DMS53 (cell line): ENCODE results near the gene ANO4.
"Not testable (repeated sequence)": the region's sequence is repeated elsewhere in the genome, so short reads cannot be mapped to it uniquely, and the experiment has no call there.

Experiments used
- DNase-seq: peaks from one replicate; lab custom pipeline; 2025; lab: John Stamatoyannopoulos, UW

The ANO4 gene

DNA sequence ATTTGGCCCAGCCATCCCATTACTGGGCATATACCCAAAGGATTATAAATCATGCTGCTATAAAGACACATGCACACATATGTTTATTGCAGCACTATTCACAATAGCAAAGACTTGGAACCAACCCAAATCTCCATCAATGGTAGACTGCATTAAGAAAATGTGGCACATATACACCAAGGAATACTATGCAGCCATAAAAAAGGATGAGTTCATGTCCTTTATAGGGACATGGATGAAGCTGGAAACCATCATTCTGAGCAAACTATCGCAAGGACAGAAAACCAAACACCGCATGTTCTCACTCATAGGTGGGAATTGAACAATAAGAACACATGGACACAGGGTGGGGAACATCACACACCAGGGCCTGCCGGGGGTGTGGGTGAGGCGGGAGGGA, 295.6 kb downstream of the ANO4 start:
- not testable (repeated sequence) for DNase-seq

- peak; percentile 90 for DNase-seq
Observed at GRCh38 chr12:101097829-101098580, 303.4 kb downstream of the ANO4 start.

GRCh38 chr12:101107032-101107763, 312.6 kb downstream of the ANO4 start:
- no peak for DNase-seq

- peak; percentile 49 for DNase-seq
Observed at GRCh38 chr12:101108130-101108529, 313.6 kb downstream of the ANO4 start.

- no peak for DNase-seq
Observed at GRCh38 chr12:101110866-101111265, 316.3 kb downstream of the ANO4 start.

GRCh38 chr12:101111441-101111840, 316.9 kb downstream of the ANO4 start:
- no peak for DNase-seq

GRCh38 chr12:101115326-101115725, 320.8 kb downstream of the ANO4 start:
- DNase-seq: no peak

DNA sequence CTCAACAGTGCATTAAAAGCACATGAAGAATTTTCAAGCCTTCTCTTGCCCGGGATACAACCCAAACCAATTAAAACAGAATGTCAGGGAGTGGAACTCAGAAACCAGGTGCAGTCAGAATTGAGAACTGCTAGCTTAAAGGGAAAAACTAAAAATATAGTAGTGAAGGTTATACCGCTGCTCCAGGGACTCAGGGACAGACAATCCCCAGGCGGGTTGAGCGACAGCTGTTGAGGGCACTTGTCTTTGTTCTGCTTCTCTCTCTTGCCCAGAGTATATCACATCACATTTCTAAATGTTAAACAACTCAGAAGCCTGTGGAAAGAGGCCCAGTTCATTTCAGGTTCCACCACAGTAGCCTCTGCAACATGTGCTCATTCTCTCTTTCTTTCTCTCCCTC, 322.3 kb downstream of the ANO4 start:
- DNase-seq: peak; percentile 54

GRCh38 chr12:101117842-101118241, 323.3 kb downstream of the ANO4 start:
- DNase-seq: no peak

DNA sequence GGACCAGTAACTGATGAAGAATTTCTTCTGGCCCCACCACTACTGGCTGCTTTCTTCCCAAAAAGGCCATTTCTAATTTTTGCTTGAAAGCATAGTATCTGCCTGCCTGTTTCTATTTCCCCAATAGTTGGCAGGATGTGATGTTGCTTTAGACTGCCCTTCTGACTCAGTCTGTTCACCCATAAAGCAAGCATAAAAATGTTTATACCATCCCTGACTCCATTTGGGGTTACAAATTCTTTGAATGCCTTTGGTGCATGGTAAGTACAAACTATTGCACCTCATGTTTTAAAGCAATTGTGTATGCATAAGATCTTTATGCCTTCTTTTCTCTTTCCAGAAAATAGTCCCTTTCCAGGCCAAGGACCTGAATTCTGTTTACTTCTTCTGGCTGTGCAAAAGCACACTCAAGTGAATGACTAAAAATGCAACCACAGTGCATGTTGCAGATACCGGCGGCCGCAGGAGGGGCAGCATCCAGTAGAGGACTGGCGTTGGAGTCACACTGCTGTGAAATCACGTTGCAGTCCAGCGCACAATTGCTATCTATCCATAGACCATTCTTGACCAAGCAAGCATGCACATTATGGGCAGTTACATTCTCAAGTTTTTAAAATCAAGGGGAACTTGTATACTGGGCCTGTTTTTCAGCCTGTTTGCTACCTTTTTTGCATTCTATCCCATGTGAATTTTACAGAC, 333.1 kb downstream of the ANO4 start:
- DNase-seq: no peak

DNA sequence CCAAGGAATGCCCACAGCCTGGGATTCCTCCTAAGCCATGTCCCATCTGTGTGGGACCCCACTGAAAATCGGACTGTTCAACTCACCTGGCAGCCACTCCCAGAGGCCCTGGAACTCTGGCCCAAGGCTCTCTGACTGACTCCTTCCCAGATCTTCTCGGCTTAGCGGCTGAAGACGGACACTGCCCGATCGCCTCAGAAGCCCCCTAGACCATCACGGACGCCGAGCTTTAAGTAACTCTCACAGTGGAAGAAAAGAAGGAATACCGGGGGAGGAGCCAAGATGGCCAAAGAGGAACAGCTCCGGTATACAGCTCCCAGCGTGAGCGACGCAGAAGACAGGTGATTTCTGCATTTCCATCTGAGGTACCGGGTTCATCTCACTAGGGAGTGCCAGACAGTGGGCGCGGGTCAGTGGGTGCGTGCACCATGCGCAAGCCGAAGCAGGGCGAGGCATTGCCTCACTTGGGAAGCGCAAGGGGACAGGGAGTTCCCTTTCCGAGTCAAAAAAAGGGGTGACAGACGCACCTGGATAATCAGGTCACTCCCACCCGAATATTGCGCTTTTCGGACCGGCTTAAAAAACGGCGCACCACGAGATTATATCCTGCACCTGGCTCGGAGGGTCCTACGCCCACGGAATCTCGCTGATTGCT, 351.3 kb downstream of the ANO4 start:
- not testable (repeated sequence) for DNase-seq

DNA sequence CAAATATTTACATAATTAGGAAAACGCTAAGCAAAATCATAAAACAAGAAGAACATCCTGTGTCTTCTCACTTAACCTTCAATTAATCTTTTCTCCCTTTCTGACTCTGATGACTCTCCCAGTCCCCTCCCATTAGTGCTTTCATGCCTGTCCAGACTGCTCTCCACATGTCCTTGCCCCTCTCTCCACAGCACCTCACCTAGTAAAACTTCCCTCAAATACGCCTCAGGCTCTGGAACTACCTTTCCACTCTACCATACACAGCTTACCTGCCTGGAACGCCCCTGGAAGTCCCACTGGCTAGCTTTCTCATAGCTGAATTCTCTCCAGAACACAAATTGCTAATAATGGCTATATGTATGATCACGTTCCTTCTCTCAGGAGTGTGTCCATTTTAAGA, 370.7 kb downstream of the ANO4 start:
- no peak for DNase-seq

GRCh38 chr12:101166866-101167265, 372.3 kb downstream of the ANO4 start:
- DNase-seq: no peak

- no peak for DNase-seq
Observed at GRCh38 chr12:101168001-101168400, 373.4 kb downstream of the ANO4 start.

DNA sequence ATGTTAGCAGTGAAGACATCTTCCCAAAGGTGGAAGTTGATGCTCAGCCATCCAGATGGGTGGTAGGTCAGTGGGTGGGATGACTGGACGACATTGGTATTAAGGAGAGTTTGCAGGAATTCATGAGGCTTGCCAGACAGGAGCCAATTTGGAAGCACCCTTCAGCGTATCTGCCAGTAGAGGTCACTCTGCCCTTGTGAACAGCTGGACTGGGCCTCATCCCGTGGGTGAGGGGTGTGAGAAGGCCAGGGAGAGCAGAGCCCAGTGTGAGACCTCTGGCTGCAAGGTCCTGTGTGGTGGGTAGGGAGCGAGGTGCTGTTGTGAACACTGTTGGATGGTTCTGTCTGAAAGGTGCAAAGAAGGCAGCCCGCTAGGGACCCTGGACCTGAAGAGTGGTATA, 377.7 kb downstream of the ANO4 start:
- DNase-seq: peak; percentile 48

DNA sequence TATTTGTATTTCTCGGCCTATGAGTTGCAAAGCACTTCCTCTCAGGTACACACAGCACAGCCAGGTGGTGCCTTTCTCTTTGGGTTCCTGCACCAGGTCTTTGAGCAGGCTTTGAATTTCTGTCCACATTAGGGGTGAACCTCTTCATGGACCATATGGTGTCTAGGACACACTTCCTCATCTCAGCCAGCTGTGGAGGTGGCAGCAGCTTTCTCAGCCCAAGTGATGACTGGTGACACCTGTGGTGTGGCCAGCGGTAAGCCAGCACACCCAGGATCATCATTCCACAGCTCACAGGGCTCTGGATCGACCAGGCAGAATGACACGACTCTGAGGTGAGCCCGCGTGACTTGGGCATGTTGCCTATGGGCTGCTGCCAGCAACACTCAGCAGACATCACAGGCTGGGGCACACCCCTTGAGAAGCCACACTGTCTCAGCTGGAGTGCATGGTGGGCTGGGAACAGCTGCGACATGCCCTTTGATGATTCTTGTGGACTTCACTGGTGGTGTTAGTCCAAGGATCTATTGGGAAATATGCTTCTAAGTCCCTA, 378.7 kb downstream of the ANO4 start:
- no peak for DNase-seq

- no peak for DNase-seq
Observed at GRCh38 chr12:101174541-101174940, 380.0 kb downstream of the ANO4 start.
